ENCODE measurements around the gene SAMD14.

- TF ChIP-seq POLR2AphosphoS5 (IDR thresholded peaks at IDR 0.05; ENCODE audit: low read depth, low read length) (no peak), POLR2A (IDR thresholded peaks at IDR 0.05; ENCODE audit: low read depth, low read length) (no peak)
Observed at GRCh38 chr17:50172936-50173334, 43.0 kb upstream of the SAMD14 start.

All from GM12891 (cell line).